Measurements from ENCODE around the gene NDEL1. TPM values are rescaled to one million over a fixed set of nuclear protein-coding genes. Genes with fewer than 3 reads are reported as not detected.

The NDEL1 gene
- total RNA-seq, 1 experiment from 2014 or later, result 34.7 TPM

GRCh38 chr17:8405499-8406016, 30.1 kb upstream of the NDEL1 start:
- TF ChIP-seq ATF1 (CRISPR knock-in tag; IDR thresholded peaks at IDR 0.05) (no peak), GRHL2 (CRISPR knock-in tag; IDR thresholded peaks at IDR 0.05; ENCODE audit: insufficient replicate concordance, severe bottlenecking) (no peak), EMX1 (CRISPR knock-in tag; IDR thresholded peaks at IDR 0.05) (no peak), CBFB (CRISPR knock-in tag; IDR thresholded peaks at IDR 0.05; ENCODE audit: low read depth) (no peak), RORB (CRISPR knock-in tag; IDR thresholded peaks at IDR 0.05) (no peak), NR1H2 (CRISPR knock-in tag; IDR thresholded peaks at IDR 0.05) (no peak), PREB (CRISPR knock-in tag; IDR thresholded peaks at IDR 0.05; ENCODE audit: borderline replicate concordance) (no peak), FOXP4 (CRISPR knock-in tag; IDR thresholded peaks at IDR 0.05) (no peak)
- H3K27me3 Mint-ChIP-seq (ENCODE audit: low read depth), result peaks cover 6% of the 10 kb centered on the region
- ATAC-seq (no peak), DNase-seq (ENCODE audit: low spot score) (no peak)
- POLR2A ChIA-PET, result interaction anchor here (0.6 kb wide), 1 partner anchor 31 kb away, joined by 9 read pairs; no protein-coding TSS in a partner anchor
- no peaks in the 10 kb centered on the region for H3K9me3 Mint-ChIP-seq
- H3K4me3 Mint-ChIP-seq, result no peak overlapping the region
- H3K4me1 Mint-ChIP-seq, result peaks cover 11% of the 10 kb centered on the region
- CTCF ChIA-PET, result interaction anchor here (1.4 kb wide), 1 partner anchor 380 kb away, joined by 5 read pairs; no protein-coding TSS in a partner anchor
- H3K36me3 Mint-ChIP-seq, result no peaks in the 10 kb centered on the region
- no peak overlapping the region for H3K27ac Mint-ChIP-seq

GRCh38 chr17:8406174-8406573, 29.5 kb upstream of the NDEL1 start:
- TF ChIP-seq E2F5 (CRISPR knock-in tag; IDR thresholded peaks at IDR 0.05), result no peak
- TF ChIP-seq MXD4 (CRISPR knock-in tag; IDR thresholded peaks at IDR 0.05; ENCODE audit: borderline replicate concordance), result no peak
- TF ChIP-seq PRRX2 (CRISPR knock-in tag; IDR thresholded peaks at IDR 0.05), result no peak
- no peak for TF ChIP-seq FOXK1 (CRISPR knock-in tag; IDR thresholded peaks at IDR 0.05)
- no peak for TF ChIP-seq ZNF138 (CRISPR knock-in tag; conservative IDR thresholded peaks at IDR 0.05)
- no peak for TF ChIP-seq NFYB (CRISPR knock-in tag; conservative IDR thresholded peaks at IDR 0.05; ENCODE audit: low read depth)
- TF ChIP-seq ZNF512 (CRISPR knock-in tag; IDR thresholded peaks at IDR 0.05; ENCODE audit: borderline replicate concordance), result no peak
- TF ChIP-seq FOXP1 (CRISPR knock-in tag; IDR thresholded peaks at IDR 0.05; ENCODE audit: borderline replicate concordance), result no peak
- TF ChIP-seq MYBL2 (CRISPR knock-in tag; IDR thresholded peaks at IDR 0.05), result no peak
- H3K36me3 Mint-ChIP-seq, result no peaks in the 10 kb centered on the region
- POLR2A ChIA-PET, result interaction anchor here (1.2 kb wide), 1 partner anchor 658 kb away, joined by 3 read pairs; no protein-coding TSS in a partner anchor
- H3K9me3 Mint-ChIP-seq, result no peaks in the 10 kb centered on the region
- no peak for DNase-seq (ENCODE audit: low spot score)
- peaks cover 2% of the 10 kb centered on the region for H3K27me3 Mint-ChIP-seq (ENCODE audit: low read depth)
- peaks cover 14% of the 10 kb centered on the region for H3K4me1 Mint-ChIP-seq
- no peak for ATAC-seq
- no peak overlapping the region for H3K4me3 Mint-ChIP-seq
- no peak overlapping the region for H3K27ac Mint-ChIP-seq
- CTCF ChIA-PET, result interaction anchor here (0.7 to 1.4 kb wide), 2 partner anchors 175 to 380 kb away, joined by 3 to 5 read pairs; no protein-coding TSS in a partner anchor

Measured in WTC11 (cell line).